ENCODE measurements around the gene PDLIM4.

DNA sequence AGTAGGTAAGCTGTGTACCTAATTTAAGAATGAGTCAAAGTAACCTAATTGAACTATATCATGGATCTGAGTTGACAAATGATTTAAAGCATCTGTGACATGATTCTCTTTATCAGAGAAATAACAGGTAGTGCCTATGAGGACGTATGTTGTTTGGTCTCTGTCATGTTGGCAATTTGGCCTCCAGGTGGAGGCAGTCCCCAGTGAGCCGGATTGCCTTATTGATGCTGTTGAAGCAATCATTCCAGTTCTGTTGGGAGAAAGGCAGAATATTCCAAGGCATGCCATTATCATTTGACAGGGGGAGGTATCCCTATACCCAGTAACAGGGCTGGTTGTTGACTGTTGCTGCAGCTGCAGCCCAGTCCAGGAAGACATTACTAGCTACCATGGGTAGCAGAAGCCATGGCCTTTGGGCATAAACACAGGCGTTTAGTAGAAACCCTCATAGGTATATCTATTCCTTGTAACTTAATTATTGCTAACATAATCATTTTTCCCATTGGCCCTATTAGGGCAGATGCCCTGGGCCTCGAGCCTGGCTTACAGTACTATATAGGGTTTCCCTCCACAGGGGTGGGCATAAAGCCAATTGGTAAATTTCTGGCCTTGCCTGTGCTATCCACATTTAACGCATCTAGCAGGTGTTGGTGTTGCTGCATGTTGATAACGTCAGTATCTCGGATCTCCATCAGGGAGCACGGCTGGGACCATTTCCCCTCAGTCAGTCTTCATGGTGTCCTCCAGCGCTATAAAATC is 24.5 kb downstream of the PDLIM4 start:
- no peak for TF ChIP-seq EP300 (IDR thresholded peaks at IDR 0.05; ENCODE audit: borderline replicate concordance)
- no peak for TF ChIP-seq CEBPB (IDR thresholded peaks at IDR 0.05)
